ENCODE results near the gene CRB2. TPM values are rescaled to one million over a fixed set of nuclear protein-coding genes. Genes with fewer than 3 reads are reported as not detected.

Gene CRB2
- total and polyA plus RNA-seq, 2 experiments from 2014 or later, result 5.5 to 7.0 TPM

- Histone ChIP-seq H3K9me3 (ENCODE audit: low read depth) (no peaks in the 10 kb centered on the region), H3K27ac (no peak overlapping the region), H3K79me2 (no peaks in the 10 kb centered on the region), H3K4me2 (no peak overlapping the region), H3K4me3 (no peak overlapping the region), H3K9me2 (replicated peaks; ENCODE audit: insufficient read depth) (no peaks in the 10 kb centered on the region), H3K27me3 (no peaks in the 10 kb centered on the region), H4K20me1 (ENCODE audit: insufficient read depth, poor library complexity, severe bottlenecking) (no peaks in the 10 kb centered on the region), H3K36me3 (replicated peaks; ENCODE audit: insufficient read depth, low read depth) (no peaks in the 10 kb centered on the region), H2AFZ (no peak overlapping the region), H3K4me1 (ENCODE audit: insufficient read depth) (peaks cover 36% of the 10 kb centered on the region)
- DNase-seq (ENCODE audit: low spot score), result no peak
- TF ChIP-seq EZH2 (IDR thresholded peaks at IDR 0.05; ENCODE audit: borderline replicate concordance), result no peak
- no peak for TF ChIP-seq EZH2phosphoT487 (IDR thresholded peaks at IDR 0.05; ENCODE audit: low read depth, severe bottlenecking, unreplicated experiment)
- no peak for TF ChIP-seq CTCF (IDR thresholded peaks at IDR 0.05; ENCODE audit: poor library complexity)
- 94% methylated on average over 23 of the region's 23 CpGs for WGBS (ENCODE audit: low lambda C conversion rate, missing lambda C conversion rate)
Observed at GRCh38 chr9:123362856-123363255, 6.9 kb downstream of the CRB2 start.

GRCh38 chr9:123364241-123364824 is 8.3 kb downstream of the CRB2 start:
- no peaks in the 10 kb centered on the region for H3K79me2 ChIP-seq
- H3K4me3 ChIP-seq, result no peak overlapping the region
- H4K20me1 ChIP-seq (ENCODE audit: insufficient read depth, poor library complexity, severe bottlenecking), result no peaks in the 10 kb centered on the region
- DNase-seq (ENCODE audit: low spot score), result peak; percentile 78
- no peaks in the 10 kb centered on the region for H3K9me3 ChIP-seq (ENCODE audit: low read depth)
- H3K4me1 ChIP-seq (ENCODE audit: insufficient read depth), result peaks cover 24% of the 10 kb centered on the region
- no peak overlapping the region for H2AFZ ChIP-seq
- WGBS (ENCODE audit: low lambda C conversion rate, missing lambda C conversion rate), result 58% methylated on average over 9 of the region's 11 CpGs
- no peaks in the 10 kb centered on the region for H3K27me3 ChIP-seq
- no peak for TF ChIP-seq CTCF (IDR thresholded peaks at IDR 0.05; ENCODE audit: poor library complexity)
- no peak for TF ChIP-seq EZH2phosphoT487 (IDR thresholded peaks at IDR 0.05; ENCODE audit: low read depth, severe bottlenecking, unreplicated experiment)
- TF ChIP-seq EZH2 (IDR thresholded peaks at IDR 0.05; ENCODE audit: borderline replicate concordance), result no peak
- peak overlapping the region; percentile 20 for H3K4me2 ChIP-seq
- peak overlapping the region; percentile 37 for H3K27ac ChIP-seq
- H3K9me2 ChIP-seq (replicated peaks; ENCODE audit: insufficient read depth), result no peaks in the 10 kb centered on the region
- H3K36me3 ChIP-seq (replicated peaks; ENCODE audit: insufficient read depth, low read depth), result no peaks in the 10 kb centered on the region

- H3K79me2 ChIP-seq, result no peaks in the 10 kb centered on the region
- 79% methylated on average over 11 of the region's 12 CpGs for WGBS (ENCODE audit: low lambda C conversion rate, missing lambda C conversion rate)
- peaks cover 14% of the 10 kb centered on the region for H3K4me1 ChIP-seq (ENCODE audit: insufficient read depth)
- H3K4me2 ChIP-seq, result no peak overlapping the region
- no peaks in the 10 kb centered on the region for H3K9me3 ChIP-seq (ENCODE audit: low read depth)
- no peak overlapping the region for H2AFZ ChIP-seq
- no peaks in the 10 kb centered on the region for H4K20me1 ChIP-seq (ENCODE audit: insufficient read depth, poor library complexity, severe bottlenecking)
- no peak for DNase-seq (ENCODE audit: low spot score)
- no peaks in the 10 kb centered on the region for H3K9me2 ChIP-seq (replicated peaks; ENCODE audit: insufficient read depth)
- no peaks in the 10 kb centered on the region for H3K27me3 ChIP-seq
- no peaks in the 10 kb centered on the region for H3K36me3 ChIP-seq (replicated peaks; ENCODE audit: insufficient read depth, low read depth)
- no peak overlapping the region for H3K27ac ChIP-seq
- H3K4me3 ChIP-seq, result no peak overlapping the region
- TF ChIP-seq CTCF (IDR thresholded peaks at IDR 0.05; ENCODE audit: poor library complexity) (peak; percentile 17), EZH2 (IDR thresholded peaks at IDR 0.05; ENCODE audit: borderline replicate concordance) (no peak), EZH2phosphoT487 (IDR thresholded peaks at IDR 0.05; ENCODE audit: low read depth, severe bottlenecking, unreplicated experiment) (no peak)
Observed at GRCh38 chr9:123365287-123365880, 9.4 kb downstream of the CRB2 start.
